Measurements from ENCODE around the gene HMCN2.

Gene HMCN2

DNA sequence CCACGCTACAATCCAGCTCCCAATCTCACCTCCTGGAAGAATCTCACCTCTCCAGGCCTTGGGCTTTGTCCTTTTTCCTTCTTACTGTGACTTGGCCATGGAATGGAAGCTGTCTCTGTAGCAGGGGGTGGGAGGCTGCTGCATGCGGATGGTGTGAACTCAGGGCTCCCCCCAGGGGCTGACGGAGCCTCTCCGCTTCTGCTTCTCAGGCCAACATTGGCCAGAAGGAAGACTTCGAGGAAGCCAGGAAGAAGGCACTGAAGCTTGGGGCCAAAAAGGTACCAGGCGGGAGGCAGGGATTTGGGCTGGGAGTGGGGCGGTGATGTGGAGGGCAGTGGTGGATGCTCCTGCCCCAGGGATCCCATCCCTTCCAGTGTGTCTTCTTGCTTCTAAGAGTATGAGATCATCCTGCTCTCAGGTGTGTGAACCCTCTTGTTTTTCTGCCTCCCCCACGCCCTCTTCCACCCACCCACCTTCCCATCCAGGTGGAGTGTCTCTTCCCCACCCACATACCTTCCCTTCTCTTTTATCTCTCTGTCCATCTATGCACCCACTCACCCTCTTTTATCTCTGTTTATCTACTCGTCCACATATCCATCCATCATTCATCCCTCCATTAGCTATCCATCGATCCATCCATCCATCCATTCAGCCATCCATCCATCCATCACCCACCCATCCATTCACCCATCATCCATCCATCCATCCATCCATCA lies 188.7 kb downstream of the HMCN2 start:
- no peak overlapping the region for H3K4me3 ChIP-seq (ENCODE audit: control insufficient read depth, low read depth, low read length)
- DNase-seq (ENCODE audit: low read depth) = no peak
- TF ChIP-seq, protein P1, sequence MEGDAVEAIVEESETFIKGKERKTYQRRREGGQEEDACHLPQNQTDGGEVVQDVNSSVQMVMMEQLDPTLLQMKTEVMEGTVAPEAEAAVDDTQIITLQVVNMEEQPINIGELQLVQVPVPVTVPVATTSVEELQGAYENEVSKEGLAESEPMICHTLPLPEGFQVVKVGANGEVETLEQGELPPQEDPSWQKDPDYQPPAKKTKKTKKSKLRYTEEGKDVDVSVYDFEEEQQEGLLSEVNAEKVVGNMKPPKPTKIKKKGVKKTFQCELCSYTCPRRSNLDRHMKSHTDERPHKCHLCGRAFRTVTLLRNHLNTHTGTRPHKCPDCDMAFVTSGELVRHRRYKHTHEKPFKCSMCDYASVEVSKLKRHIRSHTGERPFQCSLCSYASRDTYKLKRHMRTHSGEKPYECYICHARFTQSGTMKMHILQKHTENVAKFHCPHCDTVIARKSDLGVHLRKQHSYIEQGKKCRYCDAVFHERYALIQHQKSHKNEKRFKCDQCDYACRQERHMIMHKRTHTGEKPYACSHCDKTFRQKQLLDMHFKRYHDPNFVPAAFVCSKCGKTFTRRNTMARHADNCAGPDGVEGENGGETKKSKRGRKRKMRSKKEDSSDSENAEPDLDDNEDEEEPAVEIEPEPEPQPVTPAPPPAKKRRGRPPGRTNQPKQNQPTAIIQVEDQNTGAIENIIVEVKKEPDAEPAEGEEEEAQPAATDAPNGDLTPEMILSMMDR (IDR thresholded peaks at IDR 0.05; ENCODE audit: control insufficient read depth, insufficient read depth, low read depth, low read length, missing control alignments) = no peak

DNA sequence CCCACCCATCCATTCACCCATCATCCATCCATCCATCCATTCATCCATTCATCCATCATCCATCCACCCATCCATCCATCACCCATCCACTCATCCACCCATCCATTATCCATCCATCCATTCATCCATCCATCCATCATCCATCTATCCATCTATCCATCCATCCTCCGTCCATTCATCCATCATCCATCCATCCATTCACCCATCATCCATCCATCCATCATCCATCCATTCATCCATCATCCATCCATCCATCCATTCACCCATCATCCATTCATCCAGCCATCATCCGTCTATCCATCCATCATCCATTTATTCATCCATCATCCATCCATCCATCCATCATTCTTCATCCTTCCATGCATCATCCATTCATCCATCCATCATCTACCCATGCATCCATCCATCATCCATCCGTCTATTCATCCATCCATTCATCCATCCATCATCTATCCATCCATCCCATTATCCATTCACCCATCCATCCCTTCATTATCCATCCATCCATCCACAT lies 189.3 kb downstream of the HMCN2 start:
- TF ChIP-seq, protein P1 (IDR thresholded peaks at IDR 0.05; ENCODE audit: control insufficient read depth, insufficient read depth, low read depth, low read length, missing control alignments) = no peak
- no peak overlapping the region for H3K4me3 ChIP-seq (ENCODE audit: control insufficient read depth, low read depth, low read length)
- no peak for DNase-seq (ENCODE audit: low read depth)

- no peak overlapping the region for H3K4me3 ChIP-seq (ENCODE audit: control insufficient read depth, low read depth, low read length)
- DNase-seq (ENCODE audit: low read depth) = no peak
- TF ChIP-seq, protein P1 (IDR thresholded peaks at IDR 0.05; ENCODE audit: control insufficient read depth, insufficient read depth, low read depth, low read length, missing control alignments) = no peak
Measured at GRCh38 chr9:130458027-130458803, 192.7 kb downstream of the HMCN2 start.

DNA sequence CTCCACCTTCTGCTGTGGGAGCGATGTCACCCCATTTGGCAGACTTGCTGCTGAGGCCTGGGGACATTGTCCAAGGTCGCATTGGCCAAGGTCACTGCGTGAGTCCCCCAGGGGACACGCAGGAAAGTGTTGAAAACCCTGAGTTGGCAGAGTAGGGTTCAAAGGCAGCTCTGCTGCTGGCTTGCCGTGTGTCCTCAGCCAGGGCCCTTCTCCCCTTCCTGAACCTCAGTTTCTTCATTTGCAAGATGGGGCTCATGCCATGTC lies 193.2 kb downstream of the HMCN2 start:
- no peak overlapping the region for H3K4me3 ChIP-seq (ENCODE audit: control insufficient read depth, low read depth, low read length)
- no peak for DNase-seq (ENCODE audit: low read depth)
- TF ChIP-seq, protein P1 (IDR thresholded peaks at IDR 0.05; ENCODE audit: control insufficient read depth, insufficient read depth, low read depth, low read length, missing control alignments) = no peak

- no peak for DNase-seq (ENCODE audit: low read depth)
- TF ChIP-seq, protein P1 (IDR thresholded peaks at IDR 0.05; ENCODE audit: control insufficient read depth, insufficient read depth, low read depth, low read length, missing control alignments) = no peak
- H3K4me3 ChIP-seq (ENCODE audit: control insufficient read depth, low read depth, low read length) = no peak overlapping the region
Measured at GRCh38 chr9:130459151-130459550, 193.6 kb downstream of the HMCN2 start.

GRCh38 chr9:130459941-130460669 lies 194.5 kb downstream of the HMCN2 start:
- no peak overlapping the region for H3K4me3 ChIP-seq (ENCODE audit: control insufficient read depth, low read depth, low read length)
- TF ChIP-seq, protein P1 (IDR thresholded peaks at IDR 0.05; ENCODE audit: control insufficient read depth, insufficient read depth, low read depth, low read length, missing control alignments) = no peak
- no peak for DNase-seq (ENCODE audit: low read depth)
